ENCODE measurements around the gene TACC2.

Gene TACC2

DNA sequence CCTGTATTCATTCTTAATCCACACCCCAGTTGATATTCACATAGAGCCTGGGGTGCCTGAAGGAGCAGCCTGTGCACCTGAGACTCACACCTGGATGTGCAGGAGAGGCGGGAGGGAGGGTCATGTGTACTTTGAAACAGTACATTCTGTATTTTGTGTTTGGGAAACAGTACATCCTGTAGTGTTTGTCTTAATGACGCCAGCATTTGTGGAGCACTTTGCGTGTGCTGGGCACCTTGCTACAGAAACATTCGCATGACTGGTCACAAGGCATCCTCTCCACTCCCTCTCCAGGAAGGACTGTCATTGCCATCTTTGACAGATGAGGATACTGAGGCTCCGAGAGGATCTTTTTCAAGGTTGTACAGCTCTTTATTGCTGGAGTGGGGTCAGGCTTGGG, 132.1 kb downstream of the TACC2 start:
- DNase-seq (ENCODE audit: low spot score) = no peak

GRCh38 chr10:122122493-122122892, 133.5 kb downstream of the TACC2 start:
- DNase-seq (ENCODE audit: low spot score) = no peak

- no peak for DNase-seq (ENCODE audit: low spot score)
These were observed 134.2 kb downstream of the TACC2 start for GRCh38 chr10:122123186-122123585.

DNA sequence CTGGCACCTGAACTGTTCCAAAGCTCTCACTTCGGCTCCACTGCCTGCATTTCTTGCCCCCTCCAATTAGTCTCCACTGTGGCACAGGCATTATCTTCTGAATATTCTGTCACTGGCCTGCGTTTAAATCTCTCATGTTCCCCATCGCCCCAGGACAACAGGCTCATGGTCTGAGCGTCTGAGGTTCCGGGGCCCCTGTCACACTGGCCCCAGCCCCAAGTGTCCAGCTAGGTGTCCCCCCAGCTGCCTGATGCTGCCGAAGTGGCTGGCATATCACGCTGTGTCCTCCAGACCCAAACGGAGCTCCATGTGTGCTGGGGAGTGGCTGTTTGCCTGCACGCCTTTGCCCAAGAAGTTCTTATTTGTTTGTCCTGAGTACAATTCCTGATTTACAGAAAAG, 135.4 kb downstream of the TACC2 start:
- no peak for DNase-seq (ENCODE audit: low spot score)

- DNase-seq (ENCODE audit: low spot score) = no peak
These were observed 135.8 kb downstream of the TACC2 start for GRCh38 chr10:122124808-122125207.

GRCh38 chr10:122126763-122127659, 138.0 kb downstream of the TACC2 start:
- no peak for DNase-seq (ENCODE audit: low spot score)

GRCh38 chr10:122127943-122128342, 139.0 kb downstream of the TACC2 start:
- DNase-seq (ENCODE audit: low spot score) = no peak

DNA sequence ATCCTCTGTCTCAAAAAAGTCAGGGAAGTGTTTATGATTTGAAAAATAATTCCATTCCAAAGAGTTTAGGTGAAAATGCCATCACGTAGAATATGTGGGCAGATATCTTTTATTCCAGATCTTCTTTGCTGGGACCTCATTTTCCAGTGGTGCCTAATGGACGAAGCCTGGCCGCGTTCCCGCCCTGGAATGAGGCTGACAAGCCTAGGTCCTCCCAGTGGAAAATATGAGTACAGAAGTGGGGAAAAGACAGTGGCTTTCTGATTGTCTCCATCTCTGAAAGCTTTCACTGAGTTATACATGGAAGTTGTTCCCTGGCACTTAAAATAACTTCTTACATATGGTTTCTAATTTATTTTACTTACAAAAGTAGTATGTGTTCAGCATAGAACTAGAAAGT, 139.4 kb downstream of the TACC2 start:
- DNase-seq (ENCODE audit: low spot score) = no peak

DNA sequence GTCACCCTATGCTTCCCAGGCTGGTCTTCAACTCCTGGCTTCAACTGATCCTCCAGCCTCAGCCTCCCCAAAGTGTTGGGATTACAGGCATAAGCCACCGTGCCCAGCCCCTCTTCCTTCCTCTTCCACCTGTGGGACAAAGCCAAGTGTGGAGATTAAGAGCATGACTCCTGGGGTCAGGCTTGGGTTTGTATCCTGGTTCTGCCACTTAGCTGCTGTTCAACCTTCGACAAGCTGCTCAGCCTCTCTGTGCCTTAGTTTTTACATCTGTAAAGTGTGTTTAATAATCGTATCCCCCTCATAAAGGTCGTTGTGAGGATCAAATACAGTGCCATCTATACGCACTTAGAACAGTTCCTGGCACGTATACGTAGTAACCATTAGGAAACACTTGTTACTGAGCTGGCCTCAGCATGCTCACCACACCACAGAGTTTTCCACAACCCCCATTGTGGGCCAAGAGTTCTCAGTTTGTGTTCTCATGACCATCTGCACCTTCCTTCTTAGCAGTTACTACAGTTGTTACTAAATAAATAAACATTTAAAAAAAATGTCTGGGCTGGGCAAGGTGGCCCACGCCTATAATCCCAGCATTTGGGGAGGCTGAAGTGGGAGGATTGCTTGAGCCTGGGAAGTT, 141.6 kb downstream of the TACC2 start:
- DNase-seq (ENCODE audit: low spot score) = no peak

- no peak for DNase-seq (ENCODE audit: low spot score)
These were observed 143.4 kb downstream of the TACC2 start for GRCh38 chr10:122132331-122132755.

- no peak for DNase-seq (ENCODE audit: low spot score)
These were observed 144.1 kb downstream of the TACC2 start for GRCh38 chr10:122132882-122133565.

DNA sequence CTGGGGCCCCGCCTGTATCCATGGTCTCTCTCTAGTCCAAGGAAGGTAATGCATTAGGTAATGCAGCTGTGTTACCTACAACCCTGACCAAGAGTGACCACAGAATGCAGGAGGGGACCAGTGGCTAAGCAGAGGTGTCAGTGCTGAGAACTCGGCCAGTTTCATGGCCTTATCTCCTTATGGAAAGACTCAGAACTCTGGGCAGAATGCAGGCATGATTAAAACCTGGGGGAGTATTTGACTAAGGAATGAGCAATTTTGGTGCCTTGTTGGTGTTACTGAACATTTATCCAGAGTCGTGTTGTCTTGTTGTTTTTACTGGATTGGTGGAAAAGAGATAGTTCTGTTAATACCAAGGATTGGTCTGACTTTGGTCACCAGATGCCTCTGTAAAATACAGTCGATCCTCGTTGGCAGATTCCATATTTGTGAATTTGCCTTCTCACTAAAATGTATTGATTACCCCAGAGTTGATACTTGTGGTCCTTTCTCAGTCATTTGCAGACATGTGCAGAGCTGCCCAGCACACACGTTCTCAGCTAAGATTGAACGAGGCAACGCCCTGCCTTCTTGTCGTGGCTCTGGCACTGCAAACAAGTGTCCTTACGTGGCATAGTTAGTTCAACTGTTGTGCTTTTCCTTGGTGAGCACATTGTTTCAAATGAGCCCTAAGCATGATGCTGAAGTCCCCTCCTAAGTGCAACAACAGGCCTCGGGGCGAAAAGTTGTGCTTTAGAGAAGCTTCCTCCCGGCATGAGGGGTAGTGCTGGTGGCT, 146.5 kb downstream of the TACC2 start:
- DNase-seq (ENCODE audit: low spot score) = no peak

DNA sequence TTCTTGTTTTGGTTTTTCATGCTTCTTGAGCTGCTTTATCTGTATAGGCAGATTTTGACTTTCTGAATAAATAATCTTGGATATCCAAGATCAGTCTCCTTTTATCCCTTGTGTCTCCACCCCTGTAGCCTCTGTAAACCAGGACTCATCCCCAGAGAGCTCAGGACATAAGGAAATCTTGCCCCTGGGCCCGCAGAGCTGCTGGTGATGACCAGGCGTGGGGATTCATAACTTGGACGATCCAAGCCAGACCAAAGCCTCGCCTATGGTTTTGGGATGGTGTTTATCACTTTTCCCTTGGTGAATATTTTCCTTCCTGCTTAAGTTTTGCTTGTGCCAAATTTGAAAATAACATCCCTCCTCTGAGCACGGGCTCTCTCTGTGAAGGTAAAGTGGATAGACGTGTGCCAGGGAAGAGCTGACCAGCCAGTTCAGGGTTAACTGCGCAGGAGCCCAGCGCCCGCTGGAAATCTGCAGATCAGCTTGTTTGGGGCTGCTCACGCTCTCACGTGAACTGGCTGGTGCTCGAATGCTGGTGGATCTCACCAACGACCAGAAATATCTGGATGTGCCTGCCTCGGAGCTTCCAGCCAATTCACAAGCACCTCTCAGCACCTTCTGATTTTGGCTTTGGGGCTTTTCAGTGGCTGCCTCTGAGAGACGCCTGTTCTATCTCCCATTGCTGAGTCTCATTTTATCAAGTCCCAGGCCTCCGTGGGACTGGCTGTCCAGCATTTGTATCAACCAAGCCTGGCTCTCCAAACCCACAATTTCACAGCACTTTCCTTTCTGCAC, 150.1 kb downstream of the TACC2 start:
- DNase-seq (ENCODE audit: low spot score) = no peak

DNA sequence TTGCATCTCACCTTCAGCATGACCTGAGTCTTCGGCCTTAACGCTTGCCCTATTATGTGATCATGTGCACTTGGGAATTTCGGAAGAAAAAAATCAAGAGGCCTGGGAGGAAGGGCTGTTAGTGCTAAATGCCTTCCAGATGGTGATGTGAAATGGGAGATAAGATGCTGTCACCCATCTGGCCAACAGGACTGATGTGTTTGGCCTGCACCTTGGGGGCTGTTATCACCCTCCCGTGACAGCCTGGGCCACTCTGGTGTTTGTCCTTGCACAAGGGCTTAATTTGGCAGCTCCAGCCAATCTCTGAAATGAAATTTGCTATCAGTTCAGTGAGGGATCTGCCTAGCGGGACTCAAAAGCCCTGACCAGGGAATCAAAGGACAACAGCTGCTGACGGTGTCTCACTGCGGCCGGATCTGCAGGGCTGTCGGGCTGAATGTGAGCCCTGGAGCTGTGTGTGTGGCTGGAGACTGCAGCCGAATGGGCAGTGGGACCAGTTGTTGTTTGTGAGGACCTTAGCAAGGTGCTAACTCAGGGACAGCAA, 150.7 kb downstream of the TACC2 start:
- DNase-seq (ENCODE audit: low spot score) = no peak

- DNase-seq (ENCODE audit: low spot score) = no peak
These were observed 151.5 kb downstream of the TACC2 start for GRCh38 chr10:122140461-122140902.

DNA sequence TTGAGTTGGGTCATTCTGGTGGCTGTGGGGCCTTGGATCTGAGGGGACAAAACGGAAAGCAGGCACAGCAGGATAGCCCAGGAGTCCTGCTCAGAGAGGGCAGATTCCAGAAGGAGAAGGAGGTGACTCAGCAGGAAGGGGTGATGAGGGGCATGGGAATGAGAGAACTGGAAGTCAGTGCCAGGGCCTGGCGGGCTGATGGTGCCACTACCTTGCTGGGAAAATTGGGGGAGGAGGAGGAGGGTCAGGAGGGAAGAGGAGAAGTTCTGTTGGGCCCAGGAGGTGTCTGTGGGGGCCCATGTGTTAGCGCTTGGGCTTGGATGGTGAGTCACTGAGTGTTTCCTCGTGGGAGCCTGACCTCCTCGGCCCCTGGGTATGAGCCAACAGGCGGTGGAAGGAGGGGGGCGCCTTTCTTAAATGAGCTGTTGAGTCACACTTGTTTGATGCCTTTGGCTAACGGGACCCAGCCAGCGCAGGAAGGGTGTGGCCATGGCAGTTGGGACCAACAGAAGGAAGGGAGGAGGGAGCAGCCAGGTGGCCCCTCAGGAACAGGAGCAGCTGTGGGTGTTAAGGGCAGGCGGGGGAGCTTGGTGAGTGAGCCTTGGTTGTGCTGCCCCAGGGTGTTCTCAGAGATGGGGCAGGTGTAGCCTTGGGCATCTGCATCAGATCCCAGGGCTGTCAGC, 152.1 kb downstream of the TACC2 start:
- no peak for DNase-seq (ENCODE audit: low spot score)

DNA sequence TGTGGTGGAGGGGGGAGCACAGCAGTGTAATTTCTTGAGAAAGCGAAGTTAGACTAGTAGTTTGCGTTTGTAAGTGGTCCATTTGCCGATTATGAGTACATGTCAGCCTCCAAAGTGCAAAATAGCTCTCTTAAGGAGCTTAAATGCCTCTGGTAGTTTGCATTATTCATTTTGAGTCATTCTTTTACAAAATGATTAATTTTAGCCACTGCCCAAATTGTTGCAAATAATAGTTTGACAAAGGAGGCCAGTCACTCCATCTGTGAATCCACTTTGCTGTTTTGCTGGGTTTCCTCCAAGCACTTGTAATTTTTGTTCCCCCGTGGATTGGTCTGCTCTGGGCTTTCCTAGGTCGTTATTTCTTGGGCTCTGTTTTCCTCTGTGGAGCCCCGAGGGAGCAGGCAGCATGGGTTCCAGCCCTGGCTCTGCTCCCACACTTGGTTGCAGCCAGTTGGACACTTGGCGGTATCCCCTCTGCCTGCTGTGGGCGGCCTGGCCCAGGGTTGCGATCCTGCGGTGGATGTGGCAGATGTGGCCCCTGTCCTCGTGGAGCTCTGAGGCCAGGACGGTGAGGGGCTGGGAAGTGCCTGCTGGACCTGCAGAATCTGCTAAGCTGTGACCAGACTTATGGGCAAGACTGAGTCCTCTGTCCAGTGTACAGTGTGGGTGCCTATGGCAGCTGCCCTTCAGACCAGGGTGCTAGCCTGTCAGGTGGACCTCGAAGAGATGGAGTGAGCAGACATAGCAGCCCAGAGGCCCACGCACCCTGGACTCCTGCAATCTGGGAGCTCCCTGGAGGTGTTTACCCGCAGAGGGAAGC, 153.1 kb downstream of the TACC2 start:
- no peak for DNase-seq (ENCODE audit: low spot score)

- peak; percentile 57 for DNase-seq (ENCODE audit: low spot score)
These were observed 153.8 kb downstream of the TACC2 start for GRCh38 chr10:122142641-122143237.

GRCh38 chr10:122143238-122143841, 154.4 kb downstream of the TACC2 start:
- peak; percentile 81 for DNase-seq (ENCODE audit: low spot score)

Data from Ammon's horn (tissue), 1 donor.